GM12878 (cell line): ENCODE measurements around the gene SYTL2. TPM values are rescaled to one million over a fixed set of nuclear protein-coding genes. Genes with fewer than 3 reads are reported as not detected.

ENCODE experiments used
- ATAC-seq: fragments of 200-7000 bp; cut with Tn5 transposase; 3 replicates; pipeline ENCODE4 v1.9.1; 2020; ENCODE audit warnings: mild to moderate bottlenecking, moderate library complexity
- BruUV-seq: library from RNA; stranded (reverse); fragments of 400-500 nt; replicated peaks from 2 replicates; lab custom pipeline; 2021; lab: Mats Ljungman, UMichigan
- CTCF ChIA-PET: fragments of 300-600 bp; sonication (Branson Sonifier 250); formaldehyde crosslinking; extraction: SDS; loops from one replicate; lab custom pipeline; 2021; ENCODE audit warnings: inconsistent platforms; lab: Yijun Ruan, JAX
- POLR2A ChIA-PET: fragments of 350-600 bp; formaldehyde crosslinking; extraction: SDS; loops from one replicate; lab custom pipeline; 2021; ENCODE audit warnings: inconsistent platforms; lab: Charles Lee
- RAD21 ChIA-PET: fragments of 300-600 bp; sonication (Branson Sonifier 250); formaldehyde crosslinking; loops from one replicate; lab custom pipeline; 2023; ENCODE audit warnings: antibody characterized with exemption; ENCODE audit not compliant: unreplicated experiment; lab: Charles Lee
- SMC1A ChIA-PET: fragments of 300-600 bp; sonication (Branson Sonifier 250); formaldehyde crosslinking; loops from one replicate; lab custom pipeline; 2023; ENCODE audit not compliant: unreplicated experiment, uncharacterized antibody; lab: Charles Lee
- DNase-seq: peaks from one replicate; pipeline ENCODE4 v3.0.0-alpha.2; 2011; ENCODE audit warnings: low read depth, low spot score
- FAIRE-seq: peaks from 3 replicates; lab custom pipeline; 2011; peaks lifted over from hg19 to GRCh38; lab: Jason Lieb, UNC
- H2AFZ ChIP-seq: 2 replicates; pipeline ENCODE4 v1.6.0; 2011; ENCODE audit warnings: low read depth, low read length, control low read depth; ENCODE audit not compliant: control insufficient read depth
- H3K27ac ChIP-seq: 2 replicates; pipeline ENCODE4 v1.5.1; 2011; ENCODE audit warnings: control low read depth; ENCODE audit not compliant: control insufficient read depth, insufficient read depth
- H3K27me3 ChIP-seq, 2 experiments: replicated peaks in 1 of 2; 2 replicates each; pipeline versions ENCODE4 v1.6.0 to v1.6.1; 2011; ENCODE audit warnings: low read length in 1 of 2; ENCODE audit not compliant: control insufficient read depth in 2 of 2, insufficient read depth in 2 of 2
- H3K36me3 ChIP-seq, 2 experiments: 2 replicates each; pipeline ENCODE4 v1.5.1; 2011; ENCODE audit warnings: low read length in 1 of 2; ENCODE audit not compliant: control insufficient read depth in 2 of 2, insufficient read depth in 2 of 2
- H3K4me1 ChIP-seq: 2 replicates; pipeline ENCODE4 v1.6.1; 2011; ENCODE audit warnings: mild to moderate bottlenecking, low read length, moderate library complexity, mixed read lengths; ENCODE audit not compliant: control insufficient read depth, insufficient read depth
- H3K4me2 ChIP-seq: 2 replicates; pipeline ENCODE4 v1.6.0; 2011; ENCODE audit warnings: control low read depth; ENCODE audit not compliant: control insufficient read depth, insufficient read depth
- H3K4me3 ChIP-seq: fragments of 200-600 bp; sonication (generic); 2 replicates; pipeline ENCODE4 v1.5.1; 2016
- H3K79me2 ChIP-seq: 2 replicates; pipeline ENCODE4 v1.6.0; 2011; ENCODE audit warnings: low read length; ENCODE audit not compliant: control insufficient read depth, insufficient read depth
- H3K9ac ChIP-seq: 2 replicates; pipeline ENCODE4 v1.8.0; 2011; ENCODE audit warnings: low read length, control low read depth, mixed read lengths; ENCODE audit not compliant: control insufficient read depth, insufficient read depth
- H3K9me3 ChIP-seq: replicated peaks from 3 replicates; pipeline ENCODE4 v1.5.1; 2011; ENCODE audit warnings: mild to moderate bottlenecking, low read length; ENCODE audit not compliant: control insufficient read depth, insufficient read depth
- H4K20me1 ChIP-seq: 2 replicates; pipeline ENCODE4 v1.6.0; 2011; ENCODE audit not compliant: control insufficient read depth, insufficient read depth
- ATF2 ChIP-seq: IDR thresholded peaks from 2 replicates; pipeline ENCODE4 v1.6.1; 2012; ENCODE audit warnings: low read length, inconsistent platforms
- BCL11A ChIP-seq: IDR thresholded peaks from 2 replicates; pipeline ENCODE4 v1.6.1; 2011; ENCODE audit warnings: low read depth, low read length
- BMI1 ChIP-seq: fragments of 450-650 bp; IDR thresholded peaks from 2 replicates; pipeline ENCODE4 v1.6.1; 2016; ENCODE audit warnings: mild to moderate bottlenecking, moderate library complexity, borderline replicate concordance
- DPF2 ChIP-seq: fragments of 450-650 bp; IDR thresholded peaks from 2 replicates; pipeline ENCODE4 v1.6.1; 2017; ENCODE audit warnings: mild to moderate bottlenecking
- JUNB ChIP-seq: IDR thresholded peaks from 2 replicates; pipeline ENCODE4 v1.6.1; 2016; ENCODE audit warnings: antibody characterized with exemption, mild to moderate bottlenecking
- MTA2 ChIP-seq: fragments of 450-650 bp; IDR thresholded peaks from 2 replicates; pipeline ENCODE4 v1.6.1; 2016; ENCODE audit warnings: low read depth, mild to moderate bottlenecking, moderate library complexity
- MYC ChIP-seq: IDR thresholded peaks from 2 replicates; pipeline ENCODE4 v1.6.1; 2011; ENCODE audit warnings: mild to moderate bottlenecking, low read length, moderate library complexity, inconsistent platforms; ENCODE audit not compliant: insufficient read depth, insufficient replicate concordance, insufficient read length, severe bottlenecking
- NR2F1 ChIP-seq: fragments of 450-650 bp; conservative IDR thresholded peaks from 2 replicates; pipeline ENCODE4 v1.6.1; 2017; ENCODE audit warnings: mild to moderate bottlenecking
- PAX8 ChIP-seq: fragments of 450-650 bp; IDR thresholded peaks from 2 replicates; pipeline ENCODE4 v1.6.1; 2017; ENCODE audit warnings: mild to moderate bottlenecking, moderate library complexity
- POLR2AphosphoS2 ChIP-seq: IDR thresholded peaks from 2 replicates; pipeline ENCODE4 v1.6.1; 2011; ENCODE audit warnings: low read depth, mild to moderate bottlenecking, low read length, improper control_type of control experiment, moderate library complexity
- RELA ChIP-seq: fragments of 450-650 bp; IDR thresholded peaks from 2 replicates; pipeline ENCODE4 v1.8.0; 2014; ENCODE audit warnings: borderline replicate concordance; ENCODE audit not compliant: partially characterized antibody
- RFX5 ChIP-seq: IDR thresholded peaks from 2 replicates; pipeline ENCODE4 v1.6.1; 2011; ENCODE audit warnings: low read depth, low read length, improper control_type of control experiment
- SMAD5 ChIP-seq: IDR thresholded peaks from 2 replicates; pipeline ENCODE4 v1.6.1; 2016; ENCODE audit warnings: antibody characterized with exemption, low read depth
- SMC3 ChIP-seq: IDR thresholded peaks from 2 replicates; pipeline ENCODE4 v1.6.1; 2011; ENCODE audit warnings: low read length, improper control_type of control experiment, borderline replicate concordance
- SREBF2 ChIP-seq: IDR thresholded peaks from 2 replicates; pipeline ENCODE4 v1.6.1; 2012; ENCODE audit warnings: mild to moderate bottlenecking, low read length
- USF1 ChIP-seq: IDR thresholded peaks from 2 replicates; pipeline ENCODE4 v1.6.1; 2011; ENCODE audit warnings: borderline replicate concordance, low read depth, mild to moderate bottlenecking, moderate library complexity, mixed read lengths, low read length; ENCODE audit not compliant: insufficient read depth; ENCODE audit errors: extremely low read length
- ZBED1 ChIP-seq: IDR thresholded peaks from 2 replicates; pipeline ENCODE4 v1.6.1; 2016; ENCODE audit warnings: borderline replicate concordance
- ZNF622 ChIP-seq: fragments of 450-650 bp; IDR thresholded peaks from 2 replicates; pipeline ENCODE4 v1.6.1; 2017; ENCODE audit warnings: mild to moderate bottlenecking, inconsistent platforms
- in situ Hi-C: fragments of 300-500 bp; cut with MboI; formaldehyde crosslinking; loops from 9 replicates; pipeline ENCODE4 v1.14.3; 2018; ENCODE audit warnings: mixed read lengths
- intact Hi-C: fragments of 100-400 bp; cut with micrococcal nuclease; formaldehyde crosslinking; loops from one replicate; pipeline ENCODE4 v1.14.2; 2022; ENCODE audit not compliant: unreplicated experiment
- polyA plus RNA-seq, 11 experiments: library from polyadenylated mRNA; depleted of rRNA in 4 of 11; unstranded in 6 of 11; stranded (reverse) in 5 of 11; fragments of >200 nt; fragmentation: Nextera tagmentation in 4 of 11; fragmentation: Illumina TruSeq in 1 of 11; extraction: Ambion mirVana in 4 of 11; extraction: Trizol in 1 of 11; gene quantifications; 1 replicate in 1 of 11; 2 replicates in 10 of 11; pipeline versions ENCODE4 v1.2.1 to v1.2.3, GENCODE V29; 2011 to 2016; ENCODE audit warnings: inconsistent platforms in 2 of 11, missing spikeins in 2 of 11, low read depth in 1 of 11
- total RNA-seq, 4 experiments: library from RNA; depleted of rRNA in 3 of 4; stranded (reverse); fragments of >200 nt in 3 of 4; fragmentation: Illumina TruSeq in 1 of 4; extraction: Trizol in 1 of 4; gene quantifications; 2 replicates each; pipeline versions ENCODE4 v1.2.1 to v1.2.3, GENCODE V29; 2013 to 2021

Gene SYTL2
- total and polyA plus RNA-seq, 10 of the 15 experiments (the other 5 are each of a cell fraction or from before 2014, with no cell fraction given) = 0.02 to 1.4 (median 0.31) TPM; not detected in 2

DNA sequence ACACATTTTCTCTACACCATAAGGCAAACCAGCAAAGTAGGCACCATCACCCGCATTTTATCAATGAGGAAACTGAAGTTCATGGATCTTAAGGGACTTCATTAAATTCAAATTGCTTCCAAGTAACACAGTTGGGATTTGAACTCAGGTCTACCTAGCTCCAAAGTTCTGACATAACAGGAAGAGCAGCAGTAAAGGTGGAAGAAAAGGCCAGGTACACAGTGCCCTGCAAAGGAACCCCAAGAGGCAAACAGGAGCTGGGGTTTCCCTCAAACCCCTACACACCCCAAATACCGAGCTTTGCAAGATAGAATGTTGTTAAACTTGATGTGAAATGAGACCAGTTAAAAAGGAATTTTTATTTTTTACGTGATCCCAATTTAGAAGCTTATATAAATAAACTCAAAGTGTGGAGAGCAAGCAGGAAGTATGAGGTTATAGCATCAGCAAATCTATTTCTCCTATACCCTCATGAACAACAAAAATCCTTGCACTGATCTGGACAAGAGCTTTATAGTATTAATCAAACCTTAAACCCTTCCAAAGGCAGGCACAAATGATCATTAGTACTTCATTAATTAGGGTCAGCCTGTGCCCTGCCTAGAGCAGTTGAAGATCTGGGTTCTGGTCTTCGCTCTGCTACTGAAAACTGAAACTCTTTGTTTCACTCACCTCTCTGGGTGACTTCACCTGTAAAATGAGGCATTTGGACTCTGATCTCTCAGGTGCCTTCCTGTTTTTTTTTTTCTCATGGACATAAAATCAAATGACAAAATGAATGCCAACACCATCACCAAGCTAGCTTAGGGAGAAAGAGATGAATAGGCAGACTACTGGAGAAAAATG is 36.5 kb downstream of the SYTL2 start (continued):
- TF ChIP-seq USF1 = no peak
- TF ChIP-seq JUNB = no peak
- no peak for TF ChIP-seq BMI1
- no peak for TF ChIP-seq SMC3
- no peak for TF ChIP-seq ZBED1
- no peak for TF ChIP-seq NR2F1
- no peak for TF ChIP-seq BCL11A
- no peak for TF ChIP-seq ZNF622

DNA sequence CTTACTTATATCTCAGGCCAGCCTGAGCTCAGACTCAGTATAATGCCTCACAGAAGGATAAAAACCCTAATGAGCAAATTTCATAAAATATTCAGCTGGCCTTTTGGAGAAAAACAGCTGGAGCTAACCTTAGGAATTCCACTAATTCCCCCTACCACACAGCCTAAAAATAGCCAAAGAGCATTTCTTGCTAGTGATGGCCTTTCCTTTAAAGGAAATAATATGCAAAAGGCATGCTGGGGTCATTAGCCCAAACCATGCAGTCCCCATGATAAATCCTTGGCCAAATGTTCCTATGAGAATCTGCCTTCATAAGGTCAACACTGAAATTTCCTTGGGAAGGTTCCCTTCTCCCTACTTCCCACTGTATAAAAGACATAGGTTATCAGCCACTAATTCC is 38.2 kb downstream of the SYTL2 start:
- H2AFZ ChIP-seq = no peak overlapping the region
- H3K4me1 ChIP-seq = no peaks in the 10 kb centered on the region
- no peak overlapping the region for H3K9ac ChIP-seq
- TF ChIP-seq SREBF2 (no peak), SMAD5 (no peak), DPF2 (no peak), RELA (no peak), RFX5 (no peak), PAX8 (no peak), POLR2AphosphoS2 (no peak), MTA2 (no peak), ATF2 (no peak), MYC (no peak)
- ChIA-PET RAD21 (no interaction called here), CTCF (interaction anchor here (0.8 kb wide), 1 partner anchor 9 kb away, joined by 3 read pairs; no protein-coding TSS in a partner anchor), POLR2A (no interaction called here), SMC1A (interaction anchor here (0.5 kb wide), 1 partner anchor 337 kb away, joined by 3 read pairs; no protein-coding TSS in a partner anchor)
- ATAC-seq (no peak), DNase-seq (no peak), FAIRE-seq (no peak)
- H3K27me3 ChIP-seq = peaks cover 1 to 2% of the 10 kb centered on the region in 2 experiments; a peak in 2 of 4 replicates
- no peak overlapping the region for H3K27ac ChIP-seq
- no peak overlapping the region for H3K4me3 ChIP-seq
- in situ Hi-C loops = no loop called here
- no peaks in the 10 kb centered on the region for H3K36me3 ChIP-seq
- H3K9me3 ChIP-seq = no peaks in the 10 kb centered on the region; the same call in 2 of the 3 replicates
- no TSS peak for BruUV-seq
- intact Hi-C loops = no loop called here
- H3K79me2 ChIP-seq = no peaks in the 10 kb centered on the region
- H4K20me1 ChIP-seq = no peaks in the 10 kb centered on the region
- H3K4me2 ChIP-seq = no peak overlapping the region
